Measurements from ENCODE around the gene TUBG1.

Gene TUBG1

DNA sequence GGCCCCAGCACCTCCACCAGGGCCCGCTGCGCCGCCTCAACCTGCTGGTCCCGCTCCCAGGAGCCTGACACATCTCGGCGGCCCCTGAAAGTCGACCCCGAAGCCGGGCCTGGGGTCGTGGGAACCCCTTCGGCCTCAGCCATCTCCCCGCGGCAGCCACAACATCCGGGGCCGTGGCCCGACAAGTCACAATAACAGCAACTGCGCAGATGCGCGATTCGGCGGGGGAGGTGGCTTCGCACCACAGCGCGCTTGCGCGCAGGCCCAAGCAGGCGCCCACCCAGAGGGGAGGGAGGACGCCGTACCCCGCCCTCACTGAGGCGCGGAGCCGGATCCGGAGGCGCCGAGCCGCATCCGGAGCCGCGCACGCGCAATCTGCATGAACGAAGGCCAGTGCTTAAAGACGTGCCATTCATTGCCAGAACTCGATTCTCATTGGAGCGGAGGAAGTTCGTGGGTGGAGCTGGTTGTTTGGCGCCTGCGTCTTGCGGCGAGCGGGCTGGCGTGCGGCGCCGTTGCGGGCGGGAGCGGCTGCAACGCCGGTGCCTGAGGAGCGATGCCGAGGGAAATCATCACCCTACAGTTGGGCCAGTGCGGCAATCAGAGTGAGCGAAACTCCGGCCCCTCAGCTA lies at the start of gene TUBG1, which contains the start of gene RETREG3:
TSS of gene TUBG1 (plus strand) at position 502 of the 632 bp plus-strand sequence. CDS start at position 557, 55 bp downstream.
TSS of gene RETREG3 (minus strand) at position 193 of the 632 bp plus-strand sequence. CDS start at position 143, 50 bp downstream.
- DNase-seq = peak; percentile 100

DNA sequence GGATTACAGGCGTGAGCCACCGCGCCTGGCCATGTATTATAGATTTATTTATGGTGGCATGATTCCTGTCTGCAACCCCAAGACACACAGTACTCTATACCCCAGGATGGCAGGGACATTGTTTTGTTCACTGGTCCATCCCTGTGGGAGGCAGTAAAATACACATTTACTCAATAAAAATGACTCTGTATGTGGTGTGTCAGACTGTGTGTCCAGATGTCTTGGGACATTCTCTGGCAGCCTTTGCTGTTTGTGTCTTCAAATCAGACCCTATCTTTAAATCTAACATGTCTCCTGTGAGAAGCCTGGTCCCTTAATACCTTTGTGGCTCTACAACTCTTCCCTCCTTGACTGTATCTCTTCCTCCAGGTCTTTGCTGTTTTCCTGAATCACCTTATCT lies 49.2 kb upstream of the TUBG1 start:
- peak; percentile 59 for DNase-seq

DNA sequence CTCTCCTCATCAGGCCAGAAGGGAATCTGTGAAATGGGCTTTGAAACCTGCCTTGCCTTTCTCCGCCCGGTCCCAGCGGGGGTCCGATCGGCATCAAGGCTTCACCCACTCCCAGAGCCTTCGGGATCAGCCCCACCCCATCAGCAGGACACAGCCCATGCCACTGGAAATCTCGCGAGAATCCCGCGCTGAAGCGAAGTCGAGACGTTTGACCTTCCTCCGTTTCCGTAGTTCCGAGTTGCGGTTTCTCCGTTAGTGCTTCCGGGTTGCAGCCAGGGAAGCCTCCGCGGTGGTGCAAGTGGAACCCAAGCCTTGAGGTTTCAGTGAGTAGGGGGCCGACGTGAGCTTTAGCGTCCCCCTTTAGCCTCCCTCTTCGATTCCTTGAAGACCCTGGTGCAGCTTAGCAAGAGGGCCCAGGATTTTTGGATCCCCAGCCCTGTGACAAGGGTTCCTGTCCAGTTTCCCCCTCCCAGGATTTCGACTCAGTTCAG lies 47.5 kb upstream of the TUBG1 start, which contains the start of gene COASY:
TSS of gene COASY (plus strand) at position 252 of the 491 bp plus-strand sequence. CDS start 475 bp downstream, outside the sequence.
- peak; percentile 99 for DNase-seq

DNA sequence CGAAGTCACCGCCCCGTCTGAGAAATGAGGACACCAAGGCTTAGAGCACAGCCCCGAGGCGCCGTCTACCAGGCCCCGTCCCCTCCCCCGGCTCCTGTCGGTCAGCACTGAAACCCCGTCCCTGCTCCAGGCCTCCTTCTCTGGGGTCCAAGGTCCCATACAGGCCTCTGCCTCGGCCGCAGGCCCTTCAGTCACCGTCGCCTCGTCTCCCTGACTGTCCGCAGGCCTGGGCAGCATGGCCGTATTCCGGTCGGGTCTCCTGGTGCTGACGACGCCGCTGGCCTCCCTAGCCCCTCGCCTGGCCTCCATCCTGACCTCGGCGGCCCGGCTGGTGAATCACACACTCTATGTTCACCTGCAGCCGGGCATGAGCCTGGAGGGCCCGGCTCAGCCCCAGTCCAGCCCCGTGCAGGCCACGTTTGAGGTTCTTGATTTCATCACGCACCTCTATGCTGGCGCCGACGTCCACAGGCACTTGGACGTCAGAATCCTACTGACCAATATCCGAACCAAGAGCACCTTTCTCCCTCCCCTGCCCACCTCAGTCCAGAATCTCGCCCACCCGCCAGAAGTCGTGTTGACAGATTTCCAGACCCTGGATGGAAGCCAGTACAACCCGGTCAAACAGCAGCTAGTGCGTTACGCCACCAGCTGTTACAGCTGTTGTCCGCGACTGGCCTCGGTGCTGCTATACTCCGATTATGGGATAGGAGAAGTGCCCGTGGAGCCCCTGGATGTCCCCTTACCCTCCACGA lies 46.9 kb upstream of the TUBG1 start:
- DNase-seq = peak; percentile 47

DNA sequence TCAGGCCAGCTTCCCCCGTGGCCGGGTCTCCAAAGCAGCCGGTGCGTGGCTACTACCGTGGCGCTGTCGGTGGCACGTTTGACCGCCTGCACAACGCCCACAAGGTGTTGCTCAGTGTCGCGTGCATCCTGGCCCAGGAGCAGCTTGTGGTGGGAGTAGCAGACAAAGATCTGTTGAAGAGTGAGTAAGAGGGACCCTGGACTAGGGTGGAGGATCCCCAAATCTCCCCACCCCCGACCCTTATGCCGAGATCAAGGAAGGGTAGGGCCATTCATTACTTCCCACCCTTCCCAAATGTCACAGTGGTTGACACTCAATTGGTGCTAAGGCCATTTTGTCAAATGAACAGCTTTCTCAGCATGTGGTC lies 46.4 kb upstream of the TUBG1 start:
- no peak for DNase-seq

DNA sequence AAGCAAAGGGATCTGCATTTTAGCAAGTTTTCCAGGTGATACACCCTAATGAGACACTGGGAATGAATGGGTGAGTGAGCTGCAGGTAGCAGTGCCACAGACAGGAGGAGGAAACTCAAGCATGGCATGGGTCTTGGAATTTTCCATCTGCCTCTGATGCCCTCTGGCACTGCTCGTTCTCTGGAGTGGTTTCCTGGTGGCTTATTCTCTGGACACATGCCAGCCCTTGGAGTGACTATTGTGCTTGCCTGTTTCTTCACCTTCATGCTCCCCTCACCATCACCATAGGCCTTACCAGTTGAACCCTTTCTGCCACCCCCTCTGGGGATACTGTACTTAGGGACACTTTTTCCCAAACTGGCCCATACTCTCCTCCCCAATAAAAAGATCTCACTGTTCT lies 45.9 kb upstream of the TUBG1 start:
- DNase-seq = peak; percentile 63

DNA sequence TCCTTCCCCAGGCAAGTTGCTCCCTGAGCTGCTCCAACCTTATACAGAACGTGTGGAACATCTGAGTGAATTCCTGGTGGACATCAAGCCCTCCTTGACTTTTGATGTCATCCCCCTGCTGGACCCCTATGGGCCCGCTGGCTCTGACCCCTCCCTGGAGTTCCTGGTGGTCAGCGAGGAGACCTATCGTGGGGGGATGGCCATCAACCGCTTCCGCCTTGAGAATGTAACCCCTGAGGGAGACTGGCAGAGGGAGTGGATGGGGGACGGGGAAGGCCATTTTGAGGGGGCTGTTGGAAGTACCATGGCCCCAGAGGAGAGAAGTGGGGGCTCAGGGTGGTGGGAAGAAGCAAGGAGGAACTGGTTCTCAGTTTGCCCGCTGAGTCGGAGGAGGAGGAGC lies 45.5 kb upstream of the TUBG1 start:
- DNase-seq = no peak

DNA sequence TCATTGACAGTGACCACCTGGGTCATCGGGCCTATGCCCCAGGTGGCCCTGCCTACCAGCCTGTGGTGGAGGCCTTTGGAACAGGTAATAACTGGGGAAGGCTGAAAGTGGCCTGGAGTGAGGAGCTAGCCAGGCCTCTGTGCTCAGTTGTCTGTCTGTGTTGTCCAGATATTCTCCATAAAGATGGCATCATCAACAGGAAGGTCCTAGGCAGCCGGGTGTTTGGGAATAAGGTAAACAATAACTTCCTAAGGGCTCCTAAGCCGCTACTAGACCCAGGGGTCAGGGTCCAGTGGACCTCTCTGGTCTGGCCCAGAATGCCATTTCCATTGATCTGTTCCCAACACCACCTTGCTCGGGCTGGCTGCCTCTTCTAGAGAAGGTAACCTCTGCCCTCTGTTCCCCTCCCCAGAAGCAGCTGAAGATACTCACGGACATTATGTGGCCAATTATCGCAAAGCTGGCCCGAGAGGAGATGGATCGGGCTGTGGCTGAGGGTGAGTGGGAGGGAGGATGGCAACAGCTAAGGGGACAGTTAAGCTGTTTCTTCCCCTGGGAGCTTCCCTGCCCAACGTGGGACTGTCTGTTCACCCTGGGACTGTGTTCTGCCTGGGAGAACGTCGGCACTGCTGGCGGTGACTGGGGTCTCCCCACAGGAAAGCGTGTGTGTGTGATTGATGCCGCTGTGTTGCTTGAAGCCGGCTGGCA lies 44.5 kb upstream of the TUBG1 start:
- DNase-seq = no peak

DNA sequence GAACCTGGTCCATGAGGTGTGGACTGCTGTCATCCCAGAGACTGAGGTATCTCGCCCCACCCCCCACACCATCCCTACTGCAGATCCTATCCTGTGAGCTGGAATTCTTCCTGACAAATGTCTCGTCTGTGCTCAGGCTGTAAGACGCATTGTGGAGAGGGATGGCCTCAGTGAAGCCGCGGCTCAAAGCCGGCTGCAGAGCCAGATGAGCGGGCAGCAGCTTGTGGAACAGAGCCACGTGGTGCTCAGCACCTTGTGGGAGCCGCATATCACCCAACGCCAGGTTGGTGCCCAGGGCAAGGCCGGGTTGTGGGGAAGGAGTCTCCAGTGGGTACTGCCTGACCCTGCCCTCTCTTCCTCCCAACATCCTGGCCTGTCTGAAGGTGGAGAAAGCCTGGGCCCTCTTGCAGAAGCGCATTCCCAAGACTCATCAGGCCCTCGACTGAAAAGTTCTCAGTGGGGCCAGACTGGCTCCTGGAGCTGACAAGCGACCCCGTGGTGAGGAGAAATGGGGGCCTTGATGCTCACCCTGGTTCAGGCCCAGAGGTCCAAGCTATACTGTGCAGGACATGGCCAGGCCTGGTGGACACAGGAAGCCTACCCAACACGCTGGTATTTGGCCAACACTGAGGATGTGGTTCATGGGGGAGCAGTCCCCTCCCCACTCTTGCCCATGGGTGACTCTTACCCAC lies 43.8 kb upstream of the TUBG1 start:
- no peak for DNase-seq

DNA sequence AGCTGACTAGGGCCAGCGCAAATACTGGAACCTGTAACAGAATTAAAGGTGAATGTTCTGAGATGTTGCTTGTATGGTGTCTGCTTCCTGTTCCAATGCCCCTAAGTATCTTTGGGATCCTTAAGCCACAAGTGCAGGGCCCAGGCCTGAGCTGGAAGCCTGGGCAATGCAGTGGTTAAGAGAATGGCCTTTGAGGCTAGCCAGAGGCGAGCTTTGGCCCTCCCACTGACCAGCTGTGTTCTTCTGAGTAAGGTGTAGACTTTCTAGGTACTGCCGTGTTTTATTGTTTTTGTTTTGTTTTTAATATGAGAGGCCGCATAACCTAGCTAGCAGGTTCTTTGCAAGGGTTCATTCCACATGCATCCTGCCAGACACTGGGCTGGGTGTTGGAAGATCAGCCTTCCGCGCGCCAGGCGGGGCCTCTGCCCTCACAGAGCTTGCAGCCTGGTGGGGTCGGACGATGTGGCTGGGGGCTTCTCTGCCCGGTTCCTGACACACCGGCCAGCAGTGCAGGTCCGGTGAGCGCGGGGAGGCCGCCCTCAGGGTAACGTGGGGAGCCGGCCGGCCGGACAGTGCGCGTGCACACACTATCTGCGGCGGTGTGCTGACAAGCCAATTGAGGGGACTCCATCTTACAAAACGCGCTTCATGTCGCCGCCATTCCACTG lies 43.1 kb upstream of the TUBG1 start:
- DNase-seq = no peak

DNA sequence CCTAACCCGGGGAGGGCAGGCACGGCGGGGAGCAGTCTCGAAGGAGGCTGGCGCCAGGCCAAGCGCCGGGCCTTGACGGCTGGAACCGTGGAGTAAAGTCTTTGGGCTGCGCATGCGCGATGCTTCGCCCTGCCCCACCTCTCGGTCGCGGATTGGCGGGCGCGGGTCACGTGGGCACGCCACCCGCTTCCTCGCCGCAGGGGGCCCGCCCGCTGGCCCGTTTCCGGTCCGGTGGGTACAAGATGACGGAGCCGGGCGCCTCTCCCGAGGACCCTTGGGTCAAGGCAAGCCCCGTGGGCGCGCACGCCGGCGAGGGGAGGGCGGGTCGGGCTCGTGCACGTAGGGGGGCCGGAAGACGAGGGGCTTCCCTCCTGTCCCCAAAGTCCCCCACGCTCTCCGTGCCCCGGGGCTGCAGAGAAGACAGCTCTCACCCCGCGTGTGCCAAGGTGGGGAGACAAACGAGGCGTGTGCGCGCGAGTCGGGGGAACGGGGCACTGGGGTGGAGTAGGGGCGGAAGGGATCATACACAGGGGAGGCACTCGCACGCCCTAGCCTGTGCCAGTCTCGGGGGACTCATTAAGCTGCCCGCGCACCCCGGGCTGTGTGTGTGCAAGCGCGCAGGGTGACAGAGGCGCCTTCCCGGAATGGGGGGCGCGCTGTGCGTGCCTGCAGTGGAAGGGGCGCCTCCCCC lies 42.5 kb upstream of the TUBG1 start, which contains the start of gene MLX:
TSS of gene MLX (plus strand) at position 218 of the 691 bp plus-strand sequence. CDS start at position 243, 25 bp downstream.
- peak; percentile 98 for DNase-seq

DNA sequence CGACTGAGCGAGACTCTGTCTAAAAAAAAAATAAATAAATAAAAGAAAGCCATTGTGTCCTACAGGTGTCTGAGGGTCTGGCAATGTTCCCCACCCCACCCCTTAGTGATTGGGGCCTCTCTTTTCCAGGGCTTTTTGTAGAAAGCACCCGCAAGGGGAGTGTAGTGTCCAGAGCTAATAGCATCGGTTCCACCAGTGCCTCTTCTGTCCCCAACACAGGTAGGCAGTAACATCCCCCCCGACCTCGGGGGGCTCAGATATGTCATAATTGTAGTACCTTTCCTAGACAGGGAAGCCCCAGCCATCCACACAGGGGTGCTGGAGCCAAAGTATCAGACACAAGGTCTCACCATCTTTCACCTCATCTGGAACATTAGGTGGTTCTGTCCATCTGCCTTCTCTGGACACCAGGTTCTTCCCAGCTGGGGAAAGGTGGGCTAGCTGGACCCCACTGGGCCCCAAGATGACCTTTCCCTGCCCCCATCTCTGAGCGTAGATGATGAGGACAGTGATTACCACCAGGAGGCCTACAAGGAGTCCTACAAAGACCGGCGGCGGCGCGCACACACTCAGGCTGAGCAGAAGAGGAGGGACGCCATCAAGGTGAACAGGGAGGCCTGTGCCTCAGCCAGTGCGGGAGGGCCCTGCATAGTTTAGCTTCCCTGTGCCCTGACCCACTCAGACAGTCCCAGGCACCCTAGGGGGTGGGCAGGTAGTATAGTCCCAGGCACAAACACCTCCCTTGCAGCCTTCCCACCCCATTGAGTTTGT lies 41.0 kb upstream of the TUBG1 start:
- no peak for DNase-seq

DNA sequence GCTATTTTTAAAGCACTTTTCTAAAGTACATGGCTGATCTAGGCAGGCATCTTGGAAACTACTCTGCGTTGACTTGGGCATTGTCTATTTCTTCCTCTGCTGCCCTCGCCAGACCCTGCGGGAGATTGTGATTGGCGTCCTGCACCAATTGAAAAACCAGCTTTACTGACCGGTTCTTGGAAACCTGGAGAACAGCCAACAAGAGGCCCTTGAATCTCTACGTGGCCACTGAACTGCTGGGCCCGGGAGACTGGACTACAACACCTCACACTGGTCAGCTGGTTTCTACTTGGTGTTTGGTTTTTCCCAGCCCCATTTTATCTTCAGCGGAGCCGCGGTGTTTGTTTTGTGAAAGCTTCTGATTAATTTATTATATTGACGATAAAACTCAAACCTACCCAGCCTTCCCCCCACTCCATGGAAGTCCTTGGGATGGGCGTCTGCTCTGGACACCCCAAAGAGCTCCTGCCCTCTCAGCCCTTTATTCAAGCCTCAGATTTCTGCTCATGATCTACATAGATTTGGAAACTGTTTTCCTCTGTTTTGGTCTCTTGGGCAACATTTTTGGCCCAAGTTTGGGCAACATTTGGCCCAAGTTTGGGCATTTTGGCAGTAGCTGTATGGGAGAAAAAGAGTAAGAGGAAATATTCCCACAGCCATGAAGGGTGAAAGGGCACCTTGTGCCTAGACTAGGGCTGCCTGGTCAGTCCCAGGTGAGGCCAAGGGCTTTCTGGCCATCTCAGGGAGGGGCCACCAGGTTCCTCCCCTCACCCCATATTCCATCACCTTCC lies 37.9 kb upstream of the TUBG1 start:
- DNase-seq = no peak

DNA sequence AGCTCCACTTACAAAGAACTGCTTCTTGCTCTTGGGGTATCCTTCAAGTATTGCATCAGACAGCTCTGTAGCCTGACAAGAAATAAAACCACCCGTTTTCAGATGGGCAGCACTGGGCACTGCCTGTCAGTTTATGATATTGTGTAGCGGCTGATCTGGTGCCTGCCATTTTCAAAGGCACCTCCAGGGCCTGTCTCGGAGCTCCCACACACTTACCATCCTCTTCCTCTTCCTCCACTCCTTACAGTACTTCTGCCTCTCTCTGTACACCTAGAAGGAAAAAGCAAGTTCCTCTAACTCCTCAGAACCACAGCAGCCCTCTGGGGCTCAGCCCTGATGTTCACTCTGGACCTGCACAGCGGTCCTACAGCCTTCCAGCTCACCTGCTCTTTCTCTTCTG lies 36.4 kb upstream of the TUBG1 start:
- DNase-seq = no peak

DNA sequence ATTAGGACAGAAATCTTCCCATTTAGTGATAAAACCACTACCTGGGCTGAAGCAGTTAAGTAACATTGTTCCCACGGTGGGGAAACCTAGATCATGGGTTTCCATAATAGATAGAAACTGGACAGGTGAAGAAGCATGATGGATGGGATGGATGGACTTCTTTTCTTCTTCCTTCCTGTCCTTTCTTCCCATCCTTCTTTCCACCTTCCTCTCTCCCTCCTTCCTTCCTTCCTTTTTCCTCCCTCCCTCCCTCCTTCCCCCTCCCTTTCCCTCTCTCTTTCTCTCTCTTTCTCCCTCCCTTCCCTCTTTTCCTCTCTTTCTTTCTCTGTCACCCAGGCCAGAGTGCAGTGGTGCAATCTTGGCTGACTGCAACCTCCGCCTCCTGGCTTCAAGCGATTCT lies 35.0 kb upstream of the TUBG1 start:
- DNase-seq = no peak

DNA sequence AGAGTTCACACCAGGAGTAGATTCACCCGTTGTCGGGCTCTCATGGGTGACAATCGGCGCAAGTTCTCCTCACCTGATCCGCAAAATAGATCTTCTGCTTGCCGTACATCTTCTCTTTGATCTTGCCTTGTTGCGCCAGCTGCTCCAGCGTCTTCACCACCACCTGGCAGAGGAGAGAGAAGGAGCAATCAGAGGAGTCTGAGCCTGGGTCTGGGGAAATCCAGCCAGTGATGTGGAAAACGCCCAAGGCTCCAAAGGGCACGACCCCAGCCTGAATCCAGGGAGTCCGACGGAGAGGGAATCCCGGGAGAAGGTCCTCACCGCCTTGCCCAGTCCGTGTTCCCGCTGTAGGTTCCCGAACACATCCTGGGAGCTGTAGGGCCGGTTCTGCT lies 32.3 kb upstream of the TUBG1 start:
- peak; percentile 67 for DNase-seq

DNA sequence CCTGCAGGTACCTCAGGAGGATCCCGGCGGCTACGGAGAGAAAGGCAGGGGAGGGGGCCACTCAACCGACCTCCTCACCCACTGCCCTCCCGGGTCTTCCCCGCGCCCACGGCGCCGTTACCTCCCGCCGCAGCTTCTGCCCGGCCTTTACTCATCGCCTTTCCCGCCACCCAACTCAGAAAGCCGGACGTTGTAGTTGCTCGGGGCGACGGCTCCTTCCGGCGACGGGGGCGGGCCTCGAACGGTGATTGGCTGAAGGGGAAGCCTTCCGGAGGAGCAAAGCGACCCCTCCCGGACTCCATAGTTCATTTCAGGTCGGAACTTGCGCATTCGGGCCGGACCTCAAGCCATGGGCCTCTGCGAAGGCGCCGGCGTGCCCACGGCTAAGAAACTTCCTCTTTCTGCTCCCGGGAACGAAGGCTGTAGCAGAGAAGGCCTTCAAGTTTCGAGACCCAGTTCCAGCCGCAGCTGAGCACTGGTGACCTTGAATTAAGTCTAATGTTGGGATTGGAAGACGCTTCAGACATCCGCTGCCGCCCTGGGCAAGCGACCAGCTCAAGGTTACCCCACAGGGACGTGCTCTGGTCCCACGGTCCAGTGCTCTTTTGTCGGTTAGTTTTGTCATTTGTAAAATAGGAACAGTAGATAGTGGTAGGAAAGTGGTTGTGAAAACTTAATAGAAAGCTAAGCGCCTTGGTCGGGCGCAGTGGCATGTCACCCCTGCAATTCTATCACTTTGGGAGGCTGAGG lies 31.8 kb upstream of the TUBG1 start, which contains the start of gene PSMC3IP:
TSS of gene PSMC3IP (minus strand) at position 198 of the 750 bp plus-strand sequence. CDS start at position 155, 43 bp downstream.
- peak; percentile 98 for DNase-seq

DNA sequence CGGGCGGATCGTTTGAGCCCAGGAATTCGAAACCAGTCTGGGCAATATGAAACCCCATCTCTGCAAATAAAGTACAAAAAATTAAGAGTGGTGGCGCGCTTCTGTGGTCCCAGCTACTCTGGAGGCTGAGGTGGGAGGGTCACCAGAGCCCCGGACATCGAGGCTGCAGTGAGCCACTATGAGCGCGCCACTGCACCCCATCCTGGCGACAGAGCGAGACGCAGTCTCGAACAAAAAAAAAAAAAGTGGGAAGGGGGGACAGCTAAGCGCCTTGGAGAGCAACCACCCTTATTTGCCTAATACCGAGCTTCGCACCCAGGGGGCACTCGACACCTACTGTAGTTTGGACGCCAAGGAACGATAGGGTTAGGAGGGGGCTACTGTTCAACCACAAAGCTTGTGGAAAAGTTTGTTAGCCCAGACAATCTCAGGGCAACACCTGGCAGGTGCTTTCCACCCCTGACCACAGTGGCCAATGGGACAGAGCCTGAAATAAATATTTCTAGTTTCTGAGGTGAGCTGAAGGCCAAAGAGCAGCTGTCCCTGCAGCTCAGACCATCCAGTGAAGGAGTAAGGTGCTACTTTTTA lies 31.1 kb upstream of the TUBG1 start:
- DNase-seq = peak; percentile 89

Measured in NCI-H69 (cell line).